ENCODE measurements around the gene POLR2H.

Gene POLR2H

DNA sequence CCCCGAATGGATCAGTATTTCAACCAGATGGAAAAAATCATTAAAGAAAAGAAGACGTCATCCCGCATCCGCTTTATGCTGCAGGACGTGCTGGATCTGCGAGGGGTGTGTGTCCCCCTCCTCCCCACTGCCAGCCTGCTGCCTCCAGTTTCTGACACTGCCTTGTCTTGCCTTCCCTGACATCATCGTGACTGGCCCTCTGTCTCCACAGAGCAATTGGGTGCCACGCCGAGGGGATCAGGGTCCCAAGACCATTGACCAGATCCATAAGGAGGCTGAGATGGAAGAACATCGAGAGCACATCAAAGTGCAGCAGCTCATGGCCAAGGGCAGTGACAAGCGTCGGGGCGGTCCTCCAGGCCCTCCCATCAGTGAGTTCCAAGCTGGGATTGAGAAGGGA is 36.2 kb upstream of the POLR2H start:
- H3K36me3 ChIP-seq (ENCODE audit: insufficient read depth, low read depth, low read length), result peaks cover 100% of the 10 kb centered on the region
- no peak overlapping the region for H3K4me3 ChIP-seq (ENCODE audit: low read length)
- H3K27me3 ChIP-seq (ENCODE audit: insufficient read depth, low read length), result no peaks in the 10 kb centered on the region
- no peak overlapping the region for H3K9ac ChIP-seq (ENCODE audit: low read depth, low read length)
- no peaks in the 10 kb centered on the region for H3K4me1 ChIP-seq (ENCODE audit: insufficient read depth, low read length)
- H3K9me3 ChIP-seq (ENCODE audit: insufficient read depth, low read depth, low read length), result no peaks in the 10 kb centered on the region
- no peak overlapping the region for H3K27ac ChIP-seq (ENCODE audit: low read length)

- Histone ChIP-seq H3K9ac (ENCODE audit: low read depth, low read length) (no peak overlapping the region), H3K27ac (ENCODE audit: low read length) (no peak overlapping the region), H3K4me3 (ENCODE audit: low read length) (no peak overlapping the region), H3K36me3 (ENCODE audit: insufficient read depth, low read depth, low read length) (peaks cover 98% of the 10 kb centered on the region), H3K4me1 (ENCODE audit: insufficient read depth, low read length) (no peaks in the 10 kb centered on the region), H3K9me3 (ENCODE audit: insufficient read depth, low read depth, low read length) (no peaks in the 10 kb centered on the region), H3K27me3 (ENCODE audit: insufficient read depth, low read length) (no peaks in the 10 kb centered on the region)
These were observed 35.7 kb upstream of the POLR2H start for GRCh38 chr3:184325715-184326369.

DNA sequence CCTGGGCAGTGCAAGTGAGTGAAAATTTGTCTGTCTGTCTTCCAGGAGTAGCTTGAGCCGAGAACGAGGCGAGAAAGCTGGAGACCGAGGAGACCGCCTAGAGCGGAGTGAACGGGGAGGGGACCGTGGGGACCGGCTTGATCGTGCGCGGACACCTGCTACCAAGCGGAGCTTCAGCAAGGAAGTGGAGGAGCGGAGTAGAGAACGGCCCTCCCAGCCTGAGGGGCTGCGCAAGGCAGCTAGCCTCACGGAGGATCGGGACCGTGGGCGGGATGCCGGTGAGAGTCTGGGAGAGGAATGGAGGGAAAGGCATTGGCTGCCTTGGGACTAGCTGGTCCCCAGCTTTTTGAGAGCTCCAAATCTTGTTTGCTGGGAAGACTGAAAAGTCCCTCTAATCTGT is 34.3 kb upstream of the POLR2H start:
- H3K27me3 ChIP-seq (ENCODE audit: insufficient read depth, low read length), result no peaks in the 10 kb centered on the region
- H3K27ac ChIP-seq (ENCODE audit: low read length), result no peak overlapping the region
- peaks cover 98% of the 10 kb centered on the region for H3K36me3 ChIP-seq (ENCODE audit: insufficient read depth, low read depth, low read length)
- no peaks in the 10 kb centered on the region for H3K9me3 ChIP-seq (ENCODE audit: insufficient read depth, low read depth, low read length)
- H3K4me3 ChIP-seq (ENCODE audit: low read length), result no peak overlapping the region
- H3K4me1 ChIP-seq (ENCODE audit: insufficient read depth, low read length), result no peaks in the 10 kb centered on the region
- no peak overlapping the region for H3K9ac ChIP-seq (ENCODE audit: low read depth, low read length)

GRCh38 chr3:184328516-184328915 is 33.0 kb upstream of the POLR2H start:
- Histone ChIP-seq H3K36me3 (ENCODE audit: insufficient read depth, low read depth, low read length) (peaks cover 98% of the 10 kb centered on the region), H3K27ac (ENCODE audit: low read length) (no peak overlapping the region), H3K9me3 (ENCODE audit: insufficient read depth, low read depth, low read length) (no peaks in the 10 kb centered on the region), H3K4me3 (ENCODE audit: low read length) (no peak overlapping the region), H3K4me1 (ENCODE audit: insufficient read depth, low read length) (no peaks in the 10 kb centered on the region), H3K27me3 (ENCODE audit: insufficient read depth, low read length) (no peaks in the 10 kb centered on the region), H3K9ac (ENCODE audit: low read depth, low read length) (no peak overlapping the region)

DNA sequence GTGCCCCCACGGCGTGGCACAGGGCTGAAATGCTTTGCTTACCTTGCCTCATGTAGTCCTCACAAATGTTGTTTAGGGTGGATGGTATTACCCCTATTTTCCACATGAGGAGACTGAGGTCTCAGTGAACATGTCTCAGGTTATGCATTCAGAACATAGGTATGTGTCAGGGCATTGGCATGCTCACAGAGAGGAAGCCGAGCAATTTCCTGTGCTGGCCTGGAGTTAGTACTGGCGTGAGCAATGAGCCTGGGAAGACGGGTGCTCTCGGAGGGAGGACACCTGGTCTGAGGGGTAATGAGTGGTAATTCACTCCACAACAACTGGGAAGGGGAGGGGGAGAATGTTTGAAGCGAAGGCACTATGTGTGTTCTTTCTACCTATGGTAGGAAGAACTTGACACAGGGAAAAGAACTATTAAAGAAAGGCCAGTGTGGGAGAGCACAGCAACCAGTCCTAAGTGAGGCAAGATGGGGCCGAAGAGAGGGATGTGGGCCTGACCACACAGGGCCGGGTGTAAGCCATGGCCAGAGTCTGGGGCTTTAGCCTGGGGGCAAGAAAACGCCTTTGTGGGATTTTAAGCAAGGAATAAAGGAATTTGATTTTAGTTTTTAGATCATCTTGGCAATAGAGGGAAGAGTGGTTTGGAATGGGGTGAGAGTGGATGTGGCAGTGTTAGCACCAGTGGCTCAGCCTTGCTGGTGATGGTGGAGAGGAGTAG is 29.0 kb upstream of the POLR2H start:
- H3K9ac ChIP-seq (ENCODE audit: low read depth, low read length), result no peak overlapping the region
- H3K27me3 ChIP-seq (ENCODE audit: insufficient read depth, low read length), result no peaks in the 10 kb centered on the region
- H3K9me3 ChIP-seq (ENCODE audit: insufficient read depth, low read depth, low read length), result no peaks in the 10 kb centered on the region
- no peak overlapping the region for H3K4me3 ChIP-seq (ENCODE audit: low read length)
- H3K36me3 ChIP-seq (ENCODE audit: insufficient read depth, low read depth, low read length), result peaks cover 75% of the 10 kb centered on the region
- H3K27ac ChIP-seq (ENCODE audit: low read length), result no peak overlapping the region
- peaks cover 6% of the 10 kb centered on the region; the same call in 1 of the 2 replicates for H3K4me1 ChIP-seq (ENCODE audit: insufficient read depth, low read length)

DNA sequence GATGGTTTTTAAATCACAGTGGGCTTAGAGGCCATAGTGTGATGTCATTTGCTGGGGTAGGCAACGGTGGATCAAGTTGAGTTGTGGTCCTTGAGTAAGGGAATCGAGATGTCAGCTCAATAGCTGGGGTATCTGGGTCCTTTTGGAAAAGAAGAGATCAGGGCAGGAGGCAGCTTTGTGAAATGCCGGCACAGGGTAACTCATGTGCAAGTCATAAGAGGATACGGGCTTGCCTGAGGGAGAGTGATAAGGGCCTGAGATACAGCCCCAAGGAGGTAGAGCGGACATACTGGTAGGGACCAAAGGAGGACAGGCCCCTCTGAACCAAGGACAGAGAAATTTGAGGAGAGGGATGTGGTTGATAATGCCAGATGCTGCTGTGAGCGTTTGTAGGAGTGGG is 28.3 kb upstream of the POLR2H start:
- H3K27ac ChIP-seq (ENCODE audit: low read length), result no peak overlapping the region
- H3K4me1 ChIP-seq (ENCODE audit: insufficient read depth, low read length), result peaks cover 9% of the 10 kb centered on the region; the same call in 1 of the 2 replicates
- H3K36me3 ChIP-seq (ENCODE audit: insufficient read depth, low read depth, low read length), result peaks cover 68% of the 10 kb centered on the region

DNA sequence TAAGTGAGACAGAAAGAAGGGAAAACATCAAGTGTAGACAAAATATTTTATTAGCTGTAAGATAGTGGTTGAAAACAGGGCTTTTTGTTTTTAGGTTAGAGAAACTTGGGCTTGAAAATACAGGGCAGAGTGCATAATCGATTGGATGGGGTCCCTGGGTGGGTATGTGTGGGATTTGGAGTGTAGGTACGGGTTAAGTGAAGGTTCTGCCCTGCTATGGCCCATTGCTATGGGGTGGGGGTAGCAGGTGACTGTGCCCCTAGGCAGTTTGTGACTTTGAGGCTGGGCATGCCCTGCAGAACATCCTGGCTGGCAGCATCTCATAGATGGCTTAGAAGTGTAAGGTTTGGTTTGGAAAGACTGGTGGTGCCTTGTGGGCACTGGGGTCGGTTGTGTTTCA is 27.8 kb upstream of the POLR2H start:
- H3K27me3 ChIP-seq (ENCODE audit: insufficient read depth, low read length), result no peaks in the 10 kb centered on the region
- no peak overlapping the region for H3K4me3 ChIP-seq (ENCODE audit: low read length)
- no peak overlapping the region for H3K27ac ChIP-seq (ENCODE audit: low read length)
- peaks cover 63% of the 10 kb centered on the region for H3K36me3 ChIP-seq (ENCODE audit: insufficient read depth, low read depth, low read length)
- H3K4me1 ChIP-seq (ENCODE audit: insufficient read depth, low read length), result peaks cover 10% of the 10 kb centered on the region; the same call in 1 of the 2 replicates
- no peak overlapping the region for H3K9ac ChIP-seq (ENCODE audit: low read depth, low read length)
- H3K9me3 ChIP-seq (ENCODE audit: insufficient read depth, low read depth, low read length), result no peaks in the 10 kb centered on the region

More for the DNA sequence above, 28.3 kb upstream of the POLR2H start:
- Histone ChIP-seq H3K27me3 (ENCODE audit: insufficient read depth, low read length) (no peaks in the 10 kb centered on the region), H3K9ac (ENCODE audit: low read depth, low read length) (no peak overlapping the region), H3K9me3 (ENCODE audit: insufficient read depth, low read depth, low read length) (no peaks in the 10 kb centered on the region), H3K4me3 (ENCODE audit: low read length) (no peak overlapping the region)

GRCh38 chr3:184334470-184335158 is 26.9 kb upstream of the POLR2H start:
- Histone ChIP-seq H3K9ac (ENCODE audit: low read depth, low read length) (no peak overlapping the region), H3K4me1 (ENCODE audit: insufficient read depth, low read length) (peaks cover 15% of the 10 kb centered on the region; the same call in 1 of the 2 replicates), H3K4me3 (ENCODE audit: low read length) (no peak overlapping the region), H3K27ac (ENCODE audit: low read length) (no peak overlapping the region), H3K27me3 (ENCODE audit: insufficient read depth, low read length) (no peaks in the 10 kb centered on the region), H3K36me3 (ENCODE audit: insufficient read depth, low read depth, low read length) (peaks cover 54% of the 10 kb centered on the region), H3K9me3 (ENCODE audit: insufficient read depth, low read depth, low read length) (no peaks in the 10 kb centered on the region)

DNA sequence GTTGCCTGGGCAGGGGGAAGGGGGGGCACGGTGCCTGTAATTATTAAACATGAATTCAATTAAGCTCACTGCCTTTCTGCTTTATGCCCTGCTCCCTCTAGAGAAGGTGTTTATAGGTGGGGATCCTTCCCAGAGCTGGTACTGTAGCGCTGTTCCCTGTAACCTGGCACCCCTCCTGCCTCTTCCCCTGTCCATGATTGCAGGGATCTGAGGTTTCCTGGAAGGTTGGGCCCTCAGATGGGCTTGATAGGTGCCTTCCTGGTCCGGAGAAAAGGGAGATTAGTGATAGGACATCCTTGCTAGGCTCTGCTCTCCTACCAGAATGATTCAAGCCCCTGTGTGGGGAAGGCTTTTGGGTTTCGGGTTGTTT is 26.2 kb upstream of the POLR2H start:
- Histone ChIP-seq H3K4me3 (ENCODE audit: low read length) (peak overlapping the region; percentile 93), H3K9me3 (ENCODE audit: insufficient read depth, low read depth, low read length) (no peaks in the 10 kb centered on the region)

GRCh38 chr3:184335661-184336546 is 25.6 kb upstream of the POLR2H start:
- Histone ChIP-seq H3K4me1 (ENCODE audit: insufficient read depth, low read length) (peaks cover 15% of the 10 kb centered on the region), H3K27me3 (ENCODE audit: insufficient read depth, low read length) (no peaks in the 10 kb centered on the region), H3K4me3 (ENCODE audit: low read length) (peak overlapping the region; percentile 93), H3K36me3 (ENCODE audit: insufficient read depth, low read depth, low read length) (peaks cover 43% of the 10 kb centered on the region), H3K9me3 (ENCODE audit: insufficient read depth, low read depth, low read length) (no peaks in the 10 kb centered on the region), H3K27ac (ENCODE audit: low read length) (peak overlapping the region; percentile 64), H3K9ac (ENCODE audit: low read depth, low read length) (peak overlapping the region; percentile 86)

More for the DNA sequence above, 26.2 kb upstream of the POLR2H start:
- Histone ChIP-seq H3K36me3 (ENCODE audit: insufficient read depth, low read depth, low read length) (peaks cover 47% of the 10 kb centered on the region), H3K27me3 (ENCODE audit: insufficient read depth, low read length) (no peaks in the 10 kb centered on the region), H3K4me1 (ENCODE audit: insufficient read depth, low read length) (peaks cover 15% of the 10 kb centered on the region; the same call in 1 of the 2 replicates), H3K27ac (ENCODE audit: low read length) (peak overlapping the region; percentile 64), H3K9ac (ENCODE audit: low read depth, low read length) (peak overlapping the region; percentile 45; the same call in 1 of the 2 replicates)

Measured in iPS-20b (cell line).